Measurements from ENCODE around the gene FBXO17.

FBXO17 gene

DNA sequence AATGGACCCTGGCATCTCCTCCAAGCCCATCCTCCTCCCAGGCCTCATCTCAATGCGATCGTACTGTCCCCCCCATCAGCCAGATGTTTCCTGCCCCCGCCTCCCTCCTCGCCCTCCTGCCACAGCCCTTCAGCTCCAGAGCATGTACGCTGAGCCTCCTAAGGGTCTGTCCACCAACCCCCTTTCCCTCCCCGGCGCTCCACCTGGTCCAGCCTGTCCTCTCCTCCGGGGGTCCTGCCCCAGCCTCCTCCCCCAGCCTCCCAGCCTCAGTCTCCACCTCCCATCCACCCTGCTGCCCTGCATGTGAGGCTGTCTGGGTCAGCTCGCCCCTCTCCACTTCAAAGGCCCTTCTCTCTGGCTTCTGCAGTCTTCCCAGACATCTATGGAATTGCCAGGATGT is 80.6 kb downstream of the FBXO17 start:
- in situ Hi-C loops (cut with HindIII; ENCODE audit: low sequenced_read_pairs), result no loop called here

DNA sequence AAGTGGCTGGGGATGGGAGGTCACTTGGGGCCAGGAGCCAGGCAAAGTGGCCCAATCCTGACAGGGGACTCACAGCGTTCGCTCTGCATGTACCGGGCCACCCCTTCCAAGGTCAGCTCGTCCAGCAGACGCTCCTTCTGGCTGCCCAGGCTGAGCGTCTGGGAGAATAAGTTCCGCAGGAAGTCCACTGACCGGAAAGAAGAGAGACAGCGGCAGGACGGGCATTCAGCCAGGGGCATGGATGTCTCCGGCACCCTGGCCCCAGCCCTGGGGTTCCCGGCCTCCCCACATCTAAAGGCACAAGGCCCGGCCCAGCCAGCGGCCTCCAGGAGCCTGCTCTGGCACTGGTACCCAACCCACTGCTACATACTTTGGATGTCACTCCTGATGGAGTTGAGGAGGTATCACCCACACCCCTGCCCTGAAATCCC is 82.2 kb downstream of the FBXO17 start:
- in situ Hi-C loops (cut with HindIII; ENCODE audit: low sequenced_read_pairs), result no loop called here

DNA sequence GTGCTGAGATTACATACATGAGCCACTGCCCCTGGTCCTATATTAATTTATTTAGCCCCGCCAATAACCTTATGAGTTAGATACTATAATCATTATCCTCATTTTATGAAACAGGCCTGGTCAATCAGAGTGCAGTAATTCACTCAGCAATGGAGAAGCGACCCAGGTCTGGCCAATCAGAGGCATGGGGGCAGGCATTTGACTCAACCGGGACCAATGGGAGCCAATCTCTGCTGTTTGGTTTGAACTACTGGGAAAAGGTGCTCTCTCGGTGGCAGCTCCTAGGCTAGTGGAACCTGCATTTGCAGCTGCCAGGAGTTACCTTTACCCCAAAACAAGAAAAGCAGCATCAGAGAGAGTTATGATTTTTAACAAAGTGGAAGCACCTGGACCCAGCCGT is 82.7 kb downstream of the FBXO17 start:
- in situ Hi-C loops (cut with HindIII; ENCODE audit: low sequenced_read_pairs), result no loop called here

DNA sequence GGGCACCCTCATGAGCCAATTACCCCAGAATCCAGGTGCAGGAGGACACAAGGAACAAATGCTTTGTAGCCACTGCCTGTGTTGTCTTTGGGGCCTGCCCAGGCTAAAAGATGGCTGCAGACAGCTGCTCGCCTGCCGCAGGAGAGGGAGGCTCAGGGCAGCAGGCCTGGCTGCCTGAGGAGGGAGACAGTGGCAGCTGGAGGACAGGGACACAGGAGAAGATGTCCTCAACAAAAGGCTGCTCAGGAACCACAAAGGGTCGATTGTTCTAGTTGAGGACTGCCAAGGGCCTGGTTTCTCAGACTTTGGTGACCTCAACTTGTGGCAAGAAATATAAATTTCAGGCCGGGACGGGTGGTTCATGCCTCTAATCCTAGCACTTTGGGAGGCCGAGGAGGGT is 83.8 kb downstream of the FBXO17 start:
- in situ Hi-C loops (cut with HindIII; ENCODE audit: low sequenced_read_pairs), result no loop called here

Data from DLD1 (cell line).